GM10248 (cell line): Measurements from ENCODE around the gene SLC5A2.
"Not testable (repeated sequence)": the region's sequence is repeated elsewhere in the genome, so short reads cannot be mapped to it uniquely, and the experiment has no call there.

Experiments used
- CTCF ChIA-PET: fragments of 300-600 bp; sonication (Branson Sonifier 250); formaldehyde crosslinking; extraction: SDS; loops from one replicate; lab custom pipeline; 2021; ENCODE audit warnings: antibody characterized with exemption; lab: Yijun Ruan, JAX
- POLR2A ChIA-PET: fragments of 350-650 bp; sonication (Branson Sonifier 250); formaldehyde crosslinking; extraction: SDS; loops from one replicate; lab custom pipeline; 2020; ENCODE audit warnings: antibody characterized with exemption; lab: Yijun Ruan, JAX
- DNase-seq: peaks from one replicate; pipeline ENCODE4 v3.0.0; 2012; ENCODE audit errors: extremely low spot score
- CTCF ChIP-seq: IDR thresholded peaks from 2 replicates; pipeline ENCODE4 v1.5.1; 2012; ENCODE audit warnings: mild to moderate bottlenecking, low read depth; ENCODE audit errors: extremely low read depth, missing control alignments, control extremely low read depth

SLC5A2 gene

GRCh38 chr16:31440516-31441184, 42.3 kb upstream of the SLC5A2 start:
- TF ChIP-seq CTCF, result no peak
- no peak for DNase-seq
- CTCF ChIA-PET, result interaction anchor here (0.9 to 8.2 kb wide), 8 partner anchors 10 to 456 kb away, joined by 3 to 105 read pairs (median 6); partner anchors contain the start of genes ARMC5, HSD3B7 and RUSF1
- POLR2A ChIA-PET, result interaction anchor here (0.9 kb wide), 1 partner anchor 257 kb away, joined by 3 read pairs; no protein-coding TSS in a partner anchor

- no peak for TF ChIP-seq CTCF
- DNase-seq, result no peak
- ChIA-PET POLR2A (interaction anchor here (1.0 kb wide), 1 partner anchor 10 kb away, joined by 3 read pairs; no protein-coding TSS in a partner anchor), CTCF (interaction anchor here (0.7 to 8.2 kb wide), 19 partner anchors 10 to 535 kb away, joined by 3 to 105 read pairs (median 4); partner anchors contain the start of genes ARMC5, COX6A2, HSD3B7 and PYCARD)
Measured at GRCh38 chr16:31441956-31442355, 41.0 kb upstream of the SLC5A2 start.

GRCh38 chr16:31445931-31446330, 37.0 kb upstream of the SLC5A2 start:
- DNase-seq, POLR2A ChIA-PET: not testable (repeated sequence)
- CTCF ChIA-PET, result interaction anchor here (3.7 to 8.2 kb wide), 2 partner anchors 13 to 462 kb away, joined by 28 to 105 read pairs; partner anchors contain the start of genes ARMC5 and HSD3B7

GRCh38 chr16:31451201-31451600, 31.7 kb upstream of the SLC5A2 start:
- TF ChIP-seq CTCF, result no peak
- no peak for DNase-seq
- CTCF ChIA-PET, result interaction anchor here (1.0 to 2.0 kb wide), 6 partner anchors 8 to 417 kb away, joined by 3 to 14 read pairs (median 4); partner anchors contain the start of genes ARMC5 and ZNF843
- POLR2A ChIA-PET, result interaction anchor here (0.8 kb wide), 1 partner anchor 9 kb away, joined by 3 read pairs; the partner anchor contains the start of gene ZNF843

- POLR2A ChIA-PET, result interaction anchor here (0.8 kb wide), 1 partner anchor 9 kb away, joined by 3 read pairs; the partner anchor contains the start of gene ZNF843
- peak; percentile 13 for TF ChIP-seq CTCF
- CTCF ChIA-PET, result interaction anchor here (1.0 to 2.0 kb wide), 6 partner anchors 8 to 416 kb away, joined by 3 to 14 read pairs (median 4); partner anchors contain the start of genes ARMC5 and ZNF843
- no peak for DNase-seq
Measured at GRCh38 chr16:31451681-31452351, 31.1 kb upstream of the SLC5A2 start.

GRCh38 chr16:31452631-31453106, 30.3 kb upstream of the SLC5A2 start:
- no peak for DNase-seq
- CTCF ChIA-PET, result interaction anchor here (0.9 to 2.0 kb wide), 5 partner anchors 9 to 415 kb away, joined by 3 to 14 read pairs (median 5); partner anchors contain the start of gene ZNF843
- POLR2A ChIA-PET, result no interaction called here
- no peak for TF ChIP-seq CTCF
